Transverse colon (tissue), 4 donors: ENCODE results near the gene RUNX1. TPM values are rescaled to one million over a fixed set of nuclear protein-coding genes. Genes with fewer than 3 reads are reported as not detected.

ENCODE experiments used
- DNase-seq: peaks from one replicate; pipeline ENCODE4 v3.0.0-alpha.2; 2019
- H3K27ac ChIP-seq, 4 donors: fragments of 200-600 bp; sonication (generic); 2 replicates each; pipeline ENCODE4 v1.5.1; 2016 to 2018; ENCODE audit warnings: inconsistent platforms in 4 of 4
- H3K27me3 ChIP-seq: fragments of 200-600 bp; sonication (generic); 2 replicates; pipeline ENCODE4 v1.5.1; 2017; ENCODE audit warnings: inconsistent platforms
- H3K36me3 ChIP-seq, 4 donors: fragments of 200-600 bp; sonication (generic); 2 replicates each; pipeline ENCODE4 v1.5.1; 2017 to 2019; ENCODE audit warnings: inconsistent platforms in 4 of 4
- H3K4me1 ChIP-seq, 4 donors: fragments of 200-600 bp; sonication (generic); 2 replicates each; pipeline ENCODE4 v1.5.1; 2017 to 2020; ENCODE audit warnings: inconsistent platforms in 4 of 4
- H3K4me3 ChIP-seq, 4 donors: fragments of 200-600 bp; sonication (generic); 1 replicate in 1 of 4; 2 replicates in 3 of 4; pipeline versions ENCODE4 v1.5.1 to v1.6.1; 2017 to 2019; ENCODE audit warnings: inconsistent platforms in 4 of 4
- H3K9me3 ChIP-seq, 2 donors: fragments of 200-600 bp; sonication (generic); 2 replicates each; pipeline ENCODE4 v1.5.1; 2017 to 2019; ENCODE audit warnings: inconsistent platforms in 2 of 2
- EP300 ChIP-seq: sonication (generic); formaldehyde crosslinking; IDR thresholded peaks from one replicate; pipeline ENCODE4 v1.6.1; 2017; ENCODE audit warnings: antibody characterized with exemption, low read depth
- POLR2A ChIP-seq: fragments of 450-650 bp; IDR thresholded peaks from one replicate; pipeline ENCODE4 v1.6.1; 2016; ENCODE audit warnings: antibody characterized with exemption, mild to moderate bottlenecking, moderate library complexity
- POLR2AphosphoS5 ChIP-seq, 3 donors: sonication (generic); formaldehyde crosslinking; IDR thresholded peaks; one replicate each; pipeline ENCODE4 v1.6.1; 2016; ENCODE audit warnings: antibody characterized with exemption in 3 of 3
- WGBS, 2 donors: methylation state at CpG; one replicate each; pipeline ENCODE4 v1.1.5; 2018; ENCODE audit warnings: low coverage in 1 of 2; 5-methylcytosine and 5-hydroxymethylcytosine counted together
- in situ Hi-C, 4 donors: fragments of 200-750 bp; cut with MboI; loops; one replicate each; pipeline versions ENCODE4 v1.15.0 to v1.15.1; 2017; ENCODE audit warnings: low sequenced_read_pairs in 3 of 4, low pct_ligation_motif_present in 1 of 4, low pct_unique_long_range_greater_than_20kb in 1 of 4
- intact Hi-C: fragments of 100-400 bp; cut with DNase I; formaldehyde crosslinking; loops from one replicate; pipeline ENCODE4 v1.15.1; 2023; ENCODE audit warnings: low total_unique reads
- total RNA-seq, 4 donors: library from RNA; depleted of rRNA; stranded (reverse); fragments of >200 nt; gene quantifications; one replicate each; pipeline ENCODE4 v1.1.0, GENCODE V29; 2016
- TF ChIP-seq, protein P1 (sequence below), 5 experiments: fragments of 200-600 bp in 3 of 5; fragments of 450-650 bp in 2 of 5; sonication (generic) in 3 of 5; IDR thresholded peaks; 1 replicate in 2 of 5; 2 replicates in 3 of 5; pipeline ENCODE4 v1.5.1; 2016 to 2017; ENCODE audit warnings: antibody characterized with exemption in 5 of 5, inconsistent platforms in 3 of 5, mild to moderate bottlenecking in 2 of 5, moderate library complexity in 1 of 5

RUNX1 gene
- total RNA-seq, 4 donors from 2014 or later, result 8.3 to 60.1 (median 34.7) TPM

DNA sequence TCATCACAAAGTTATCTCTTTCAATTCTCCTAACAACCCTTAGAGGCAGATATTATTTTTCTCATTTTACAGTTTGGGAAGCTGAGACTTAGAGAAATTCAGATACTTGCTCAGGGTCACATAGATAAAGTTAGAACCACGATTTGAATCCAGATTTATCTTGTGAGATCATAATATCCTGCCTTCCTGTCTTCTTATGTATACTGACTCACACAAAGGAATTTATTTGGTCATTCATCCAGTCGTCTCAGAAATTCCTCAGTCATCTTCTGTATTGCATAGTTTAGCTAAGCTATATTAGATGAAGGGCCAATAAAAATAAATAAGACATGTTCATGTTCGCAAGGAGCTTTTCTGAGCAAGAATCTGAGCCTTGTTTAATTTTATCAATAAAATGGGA lies 35.8 kb upstream of the RUNX1 start:
- H3K4me3 ChIP-seq, result no peak overlapping the region
- WGBS, 2 donors, result 36 to 38% methylated on average over 3 of the region's 3 CpGs
- in situ Hi-C loops, result no loop called here
- peaks cover 0 to 6% (median 0%) of the 10 kb centered on the region in 4 donors for H3K4me1 ChIP-seq
- intact Hi-C loops, result no loop called here
- no peak for DNase-seq
- H3K27ac ChIP-seq, result no peak overlapping the region
- no peaks in the 10 kb centered on the region for H3K27me3 ChIP-seq
- H3K9me3 ChIP-seq, result no peaks in the 10 kb centered on the region
- TF ChIP-seq, protein P1, sequence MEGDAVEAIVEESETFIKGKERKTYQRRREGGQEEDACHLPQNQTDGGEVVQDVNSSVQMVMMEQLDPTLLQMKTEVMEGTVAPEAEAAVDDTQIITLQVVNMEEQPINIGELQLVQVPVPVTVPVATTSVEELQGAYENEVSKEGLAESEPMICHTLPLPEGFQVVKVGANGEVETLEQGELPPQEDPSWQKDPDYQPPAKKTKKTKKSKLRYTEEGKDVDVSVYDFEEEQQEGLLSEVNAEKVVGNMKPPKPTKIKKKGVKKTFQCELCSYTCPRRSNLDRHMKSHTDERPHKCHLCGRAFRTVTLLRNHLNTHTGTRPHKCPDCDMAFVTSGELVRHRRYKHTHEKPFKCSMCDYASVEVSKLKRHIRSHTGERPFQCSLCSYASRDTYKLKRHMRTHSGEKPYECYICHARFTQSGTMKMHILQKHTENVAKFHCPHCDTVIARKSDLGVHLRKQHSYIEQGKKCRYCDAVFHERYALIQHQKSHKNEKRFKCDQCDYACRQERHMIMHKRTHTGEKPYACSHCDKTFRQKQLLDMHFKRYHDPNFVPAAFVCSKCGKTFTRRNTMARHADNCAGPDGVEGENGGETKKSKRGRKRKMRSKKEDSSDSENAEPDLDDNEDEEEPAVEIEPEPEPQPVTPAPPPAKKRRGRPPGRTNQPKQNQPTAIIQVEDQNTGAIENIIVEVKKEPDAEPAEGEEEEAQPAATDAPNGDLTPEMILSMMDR (IDR thresholded peaks at IDR 0.05), result no peak
- TF ChIP-seq POLR2AphosphoS5 (IDR thresholded peaks at IDR 0.05), result no peak
- TF ChIP-seq POLR2A, result no peak
- no peak for TF ChIP-seq EP300
- no peaks in the 10 kb centered on the region for H3K36me3 ChIP-seq

GRCh38 chr21:35083246-35083645 lies 34.1 kb upstream of the RUNX1 start:
- Histone ChIP-seq H3K9me3 (no peaks in the 10 kb centered on the region), H3K27ac (no peak overlapping the region), H3K4me1 (peaks cover 0 to 6% (median 0%) of the 10 kb centered on the region in 4 donors), H3K36me3 (no peaks in the 10 kb centered on the region), H3K4me3 (no peak overlapping the region), H3K27me3 (no peaks in the 10 kb centered on the region)
- DNase-seq, result no peak
- in situ Hi-C loops (no loop called here), intact Hi-C loops (no loop called here)
- TF ChIP-seq, protein P1 (IDR thresholded peaks at IDR 0.05), result no peak
- no peak for TF ChIP-seq EP300
- TF ChIP-seq POLR2AphosphoS5 (IDR thresholded peaks at IDR 0.05), result no peak
- no peak for TF ChIP-seq POLR2A
- WGBS, 2 donors, result 76 to 77% methylated on average over 3 of the region's 3 CpGs

GRCh38 chr21:35081861-35082260 lies 32.8 kb upstream of the RUNX1 start:
- 85 to 91% methylated on average over 2 of the region's 2 CpGs for WGBS, 2 donors
- no peaks in the 10 kb centered on the region for H3K27me3 ChIP-seq

DNA sequence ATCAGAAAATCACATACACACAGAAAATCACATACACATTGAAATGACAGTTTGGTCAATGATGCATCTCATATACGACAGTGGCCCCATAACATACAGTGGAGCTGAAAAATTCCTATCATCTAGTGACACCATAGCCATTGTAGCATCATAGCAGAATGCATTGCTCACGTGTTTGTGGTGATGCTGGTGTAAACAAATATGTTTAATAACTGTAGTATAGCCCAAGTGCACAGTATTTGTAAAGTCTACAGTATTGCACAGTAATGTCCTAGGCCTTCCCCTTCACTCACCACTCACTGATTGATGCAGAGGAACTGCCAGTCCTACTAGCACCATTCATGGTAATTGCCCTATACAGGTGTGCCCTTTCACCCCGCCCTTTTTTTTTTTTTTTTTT lies 30.1 kb upstream of the RUNX1 start:
- H3K4me1 ChIP-seq, result no peaks in the 10 kb centered on the region
- 90% methylated on average over 3 of the region's 3 CpGs; no CpG with 5 or more reads in 1 of the 2 donors for WGBS, 2 donors
- no peaks in the 10 kb centered on the region for H3K36me3 ChIP-seq
- no peak for TF ChIP-seq EP300
- TF ChIP-seq POLR2A, result no peak
- TF ChIP-seq, protein P1 (IDR thresholded peaks at IDR 0.05), result no peak
- TF ChIP-seq POLR2AphosphoS5 (IDR thresholded peaks at IDR 0.05), result no peak
- no peak overlapping the region for H3K4me3 ChIP-seq
- no peaks in the 10 kb centered on the region for H3K9me3 ChIP-seq
- no peaks in the 10 kb centered on the region for H3K27me3 ChIP-seq
- DNase-seq, result no peak
- in situ Hi-C loops (no loop called here), intact Hi-C loops (no loop called here)
- no peak overlapping the region for H3K27ac ChIP-seq

More at GRCh38 chr21:35081861-35082260, 32.8 kb upstream of the RUNX1 start:
- Histone ChIP-seq H3K27ac (no peak overlapping the region), H3K36me3 (no peaks in the 10 kb centered on the region), H3K9me3 (no peaks in the 10 kb centered on the region), H3K4me3 (no peak overlapping the region), H3K4me1 (peaks cover 0 to 6% (median 0%) of the 10 kb centered on the region in 4 donors)
- DNase-seq, result no peak
- TF ChIP-seq POLR2AphosphoS5 (IDR thresholded peaks at IDR 0.05), result no peak
- TF ChIP-seq POLR2A, result no peak
- TF ChIP-seq EP300, result no peak
- intact Hi-C loops, result no loop called here
- in situ Hi-C loops, result no loop called here

DNA sequence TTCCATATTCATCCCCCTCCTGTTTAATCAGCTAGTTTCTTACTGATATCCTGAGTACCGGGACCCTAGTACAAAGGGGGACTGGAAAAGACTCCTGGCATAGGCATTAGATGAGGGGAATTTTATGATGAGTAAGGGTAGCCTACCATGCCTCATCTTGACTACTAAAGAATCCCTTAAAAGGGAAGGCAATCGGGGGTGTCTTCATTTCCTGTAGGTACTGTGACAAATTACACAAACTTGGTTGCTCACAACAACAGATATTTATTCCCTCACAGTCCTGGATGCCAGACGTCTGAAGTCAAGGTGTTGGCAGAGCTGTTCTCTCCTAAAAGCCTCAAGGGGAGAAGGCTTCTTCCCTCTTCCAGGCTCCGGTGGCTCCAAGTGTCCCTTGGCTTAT lies 28.9 kb upstream of the RUNX1 start:
- intact Hi-C loops, result no loop called here
- H3K27me3 ChIP-seq, result no peaks in the 10 kb centered on the region
- H3K9me3 ChIP-seq, result no peaks in the 10 kb centered on the region
- H3K4me3 ChIP-seq, result no peak overlapping the region
- TF ChIP-seq POLR2A (no peak), POLR2AphosphoS5 (IDR thresholded peaks at IDR 0.05) (no peak), EP300 (no peak)
- TF ChIP-seq, protein P1 (IDR thresholded peaks at IDR 0.05), result no peak
- no peak overlapping the region for H3K27ac ChIP-seq
- H3K36me3 ChIP-seq, result no peaks in the 10 kb centered on the region
- 90 to 100% methylated on average over 1 to 4 of the region's 4 CpGs for WGBS, 2 donors
- in situ Hi-C loops, result no loop called here
- peaks cover 0 to 3% (median 0%) of the 10 kb centered on the region in 4 donors for H3K4me1 ChIP-seq
- no peak for DNase-seq
